Pulmonary artery endothelial cell (primary cell): ENCODE data around the gene SERPINE1. TPM values are rescaled to one million over a fixed set of nuclear protein-coding genes. Genes with fewer than 3 reads are reported as not detected.

ENCODE experiments used
- DNase-seq: peaks from one replicate; pipeline ENCODE4 v3.0.0-alpha.2; 2011; ENCODE audit warnings: low read depth, low spot score
- total RNA-seq: library from RNA; depleted of rRNA; stranded (reverse); fragments of >200 nt; gene quantifications from 2 replicates; pipeline ENCODE4 v1.2.3, GENCODE V29; 2014

Gene SERPINE1
- total RNA-seq, 1 donor from 2014 or later, result 2,165 TPM

DNA sequence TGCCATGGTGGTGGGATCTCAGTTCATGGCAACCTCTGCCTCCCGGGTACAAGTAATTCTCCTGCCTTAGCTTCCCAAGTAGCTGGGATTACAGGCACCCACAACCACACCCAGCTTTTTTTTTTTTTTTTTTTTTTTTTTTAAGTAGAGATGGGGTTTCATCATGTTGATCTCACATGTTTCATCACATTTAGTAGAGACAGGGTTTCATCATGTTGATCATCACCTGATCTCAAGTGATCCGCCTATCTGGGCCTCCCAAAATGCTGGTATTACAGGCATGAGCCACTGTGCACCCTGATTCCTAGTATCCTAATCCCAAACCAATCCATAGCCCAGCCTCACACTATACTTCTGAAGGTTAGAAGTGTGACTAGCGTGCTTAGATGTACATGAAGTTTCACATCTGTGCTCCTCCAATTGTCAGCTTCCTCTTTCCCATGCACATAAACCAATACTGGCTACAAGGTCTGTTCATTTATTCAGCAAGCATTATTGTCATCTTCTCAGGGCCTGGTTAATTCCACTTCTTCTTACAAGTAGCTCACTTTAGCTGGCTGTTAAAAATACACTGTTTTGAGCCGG, 60.0 kb downstream of the SERPINE1 start:
- no peak for DNase-seq

Other genes starting within 250 kb of the SERPINE1 start
- gene UFSP1, start 237.4 kb upstream of the SERPINE1 start, total RNA-seq, result 2.5 and 2.6 TPM in 2 replicates
- gene ACHE, start 231.2 kb upstream of the SERPINE1 start, total RNA-seq, result 0.33 and 0.81 TPM in 2 replicates
- not detected in 2 replicates for gene MUC3A, start 177.6 kb upstream of the SERPINE1 start, total RNA-seq
- under 0.01 TPM in 1 of 2 replicates, not detected in the other for gene MUC12, start 157.5 kb upstream of the SERPINE1 start, total RNA-seq
- not detected in 2 replicates for gene MUC17, start 107.0 kb upstream of the SERPINE1 start, total RNA-seq
- gene TRIM56, start 41.6 kb upstream of the SERPINE1 start, total RNA-seq, result 14.0 and 28.8 TPM in 2 replicates
- 161 and 225 TPM in 2 replicates for gene AP1S1, start 27.4 kb downstream of the SERPINE1 start, total RNA-seq
- gene VGF, start 38.5 kb downstream of the SERPINE1 start, total RNA-seq, result 0.07 TPM in 1 of 2 replicates, not detected in the other
- not detected in 2 replicates for gene NAT16, start 53.2 kb downstream of the SERPINE1 start, total RNA-seq
- gene MOGAT3, start 73.9 kb downstream of the SERPINE1 start, total RNA-seq, result not detected in 2 replicates
- 65.4 and 80.8 TPM in 2 replicates for gene PLOD3, start 90.5 kb downstream of the SERPINE1 start, total RNA-seq
- gene ZNHIT1, start 91.1 kb downstream of the SERPINE1 start, total RNA-seq, result 84.0 and 118 TPM in 2 replicates
- gene CLDN15, start 110.7 kb downstream of the SERPINE1 start, total RNA-seq, result 2.0 and 3.6 TPM in 2 replicates
- 132 and 233 TPM in 2 replicates for gene FIS1, start 118.0 kb downstream of the SERPINE1 start, total RNA-seq
- 21.9 and 24.2 TPM in 2 replicates for gene IFT22, start 194.7 kb downstream of the SERPINE1 start, total RNA-seq
- gene COL26A1, start 235.8 kb downstream of the SERPINE1 start, total RNA-seq, result not detected in 2 replicates